Astrocyte (in vitro differentiated cells and primary cell): ENCODE results near the gene TSNAXIP1. TPM values are rescaled to one million over a fixed set of nuclear protein-coding genes. Genes with fewer than 3 reads are reported as not detected.
A peak's percentile ranks its signal among the peaks of the same experiment; 100 is the strongest.

ENCODE experiments used
- DNase-seq: peaks from one replicate; pipeline ENCODE4 v3.0.0-alpha.2; 2010; ENCODE audit warnings: low read depth
- FAIRE-seq: peaks from 2 replicates; lab custom pipeline; 2011; peaks lifted over from hg19 to GRCh38; lab: Jason Lieb, UNC
- H2AFZ ChIP-seq: 2 replicates; pipeline ENCODE4 v1.6.0; 2012; ENCODE audit warnings: low read depth, low read length, inconsistent platforms
- H3K27ac ChIP-seq: 2 replicates; pipeline ENCODE4 v1.5.1; 2011; ENCODE audit warnings: low read depth, low read length, inconsistent platforms
- H3K27me3 ChIP-seq: 2 replicates; pipeline ENCODE4 v1.6.0; 2011; ENCODE audit warnings: low read length, inconsistent platforms; ENCODE audit not compliant: insufficient read depth
- H3K36me3 ChIP-seq: 2 replicates; pipeline ENCODE4 v1.5.1; 2011; ENCODE audit warnings: low read length, inconsistent platforms; ENCODE audit not compliant: insufficient read depth
- H3K4me1 ChIP-seq: 2 replicates; pipeline ENCODE4 v1.5.1; 2011; ENCODE audit warnings: low read length, inconsistent platforms; ENCODE audit not compliant: insufficient read depth
- H3K4me2 ChIP-seq: 2 replicates; pipeline ENCODE4 v1.6.0; 2012; ENCODE audit warnings: low read length, inconsistent platforms
- H3K4me3 ChIP-seq: 2 replicates; pipeline ENCODE4 v1.5.1; 2011; ENCODE audit warnings: low read depth, mild to moderate bottlenecking, low read length, inconsistent platforms; ENCODE audit not compliant: insufficient read depth
- H3K79me2 ChIP-seq: 2 replicates; pipeline ENCODE4 v1.6.0; 2012; ENCODE audit warnings: mild to moderate bottlenecking, low read length, inconsistent platforms; ENCODE audit not compliant: insufficient read depth
- H3K9ac ChIP-seq: 2 replicates; pipeline ENCODE4 v1.6.0; 2012; ENCODE audit warnings: mild to moderate bottlenecking, low read length, inconsistent platforms
- H3K9me3 ChIP-seq: 2 replicates; pipeline ENCODE4 v1.5.1; 2012; ENCODE audit warnings: low read depth, mild to moderate bottlenecking, low read length, inconsistent platforms; ENCODE audit not compliant: insufficient read depth
- H4K20me1 ChIP-seq: 2 replicates; pipeline ENCODE4 v1.6.0; 2012; ENCODE audit warnings: low read length, inconsistent platforms; ENCODE audit not compliant: insufficient read depth
- H3K27ac Mint-ChIP-seq: one replicate; pipeline ENCODE4 v1.8.0; 2021; ENCODE audit warnings: mild to moderate bottlenecking, mixed read lengths; ENCODE audit not compliant: unreplicated experiment
- H3K27me3 Mint-ChIP-seq: one replicate; pipeline ENCODE4 v1.8.0; 2021; ENCODE audit warnings: low read depth, mixed read lengths; ENCODE audit not compliant: unreplicated experiment
- H3K36me3 Mint-ChIP-seq: one replicate; pipeline ENCODE4 v1.8.0; 2021; ENCODE audit warnings: low read depth, mixed read lengths; ENCODE audit not compliant: unreplicated experiment
- H3K4me1 Mint-ChIP-seq: one replicate; pipeline ENCODE4 v1.8.0; 2021; ENCODE audit warnings: low read depth, mixed read lengths; ENCODE audit not compliant: unreplicated experiment
- H3K4me3 Mint-ChIP-seq: one replicate; pipeline ENCODE4 v1.8.0; 2021; ENCODE audit warnings: mild to moderate bottlenecking, moderate library complexity, mixed read lengths; ENCODE audit not compliant: unreplicated experiment
- H3K9me3 Mint-ChIP-seq: one replicate; pipeline ENCODE4 v1.8.0; 2021; ENCODE audit warnings: mild to moderate bottlenecking, mixed read lengths; ENCODE audit not compliant: unreplicated experiment
- EZH2 ChIP-seq: IDR thresholded peaks from 2 replicates; pipeline ENCODE4 v1.6.1; 2012; ENCODE audit warnings: mild to moderate bottlenecking, low read length, inconsistent platforms; ENCODE audit not compliant: insufficient read depth
- total RNA-seq: library from RNA; stranded (reverse); gene quantifications from 2 replicates; pipeline ENCODE4 v1.2.1, GENCODE V29; 2021
- TF ChIP-seq, protein P1 (sequence below): IDR thresholded peaks from 2 replicates; pipeline ENCODE4 v1.5.1; 2011; ENCODE audit warnings: low read depth, mild to moderate bottlenecking, inconsistent platforms, low read length, moderate library complexity; ENCODE audit not compliant: insufficient read depth

Gene TSNAXIP1
- total RNA-seq, 1 donor from 2014 or later: 1.5 TPM

DNA sequence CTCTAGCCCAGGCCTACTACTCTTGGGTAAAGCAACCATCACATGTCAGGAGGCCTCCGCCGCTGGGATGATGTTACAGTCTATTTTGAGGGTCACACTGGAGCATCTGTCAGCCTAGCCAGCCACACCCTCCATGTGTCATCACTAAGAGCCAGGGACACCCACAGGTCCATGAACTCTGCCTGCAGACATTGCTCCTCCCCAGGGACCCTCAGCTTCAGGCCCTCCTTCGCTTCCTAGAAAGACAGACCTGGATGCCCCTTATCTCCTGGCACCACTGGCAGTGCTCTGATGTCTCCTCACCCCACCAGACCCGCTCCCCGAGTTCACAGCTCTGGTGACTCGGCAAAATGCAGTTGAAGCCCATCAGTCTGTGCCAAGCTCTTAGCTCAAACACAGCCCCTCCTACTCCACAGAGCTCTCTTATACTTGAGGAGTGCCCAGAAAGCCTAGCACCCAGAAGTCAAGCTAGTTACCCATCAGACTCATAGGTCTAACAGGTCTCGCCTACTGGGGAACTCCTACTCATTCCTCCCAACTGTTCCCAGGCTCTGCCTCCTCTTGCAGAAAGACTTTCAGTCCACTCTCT, 6.3 kb upstream of the TSNAXIP1 start:
- Histone ChIP-seq H4K20me1 (peaks cover 61% of the 10 kb centered on the region), H3K9me3 (no peaks in the 10 kb centered on the region), H3K27me3 (no peaks in the 10 kb centered on the region), H3K4me3 (no peak overlapping the region), H3K36me3 (peaks cover 7% of the 10 kb centered on the region), H3K4me2 (no peak overlapping the region), H3K9ac (no peak overlapping the region), H3K27ac (no peak overlapping the region), H2AFZ (no peak overlapping the region), H3K79me2 (peaks cover 79% of the 10 kb centered on the region), H3K4me1 (peaks cover 2% of the 10 kb centered on the region)
- no peaks in the 10 kb centered on the region for H3K27me3 Mint-ChIP-seq
- peak overlapping the region; percentile 50 for H3K4me3 Mint-ChIP-seq
- DNase-seq (no peak), FAIRE-seq (no peak)
- H3K27ac Mint-ChIP-seq: peak overlapping the region; percentile 48
- peaks cover 27% of the 10 kb centered on the region for H3K36me3 Mint-ChIP-seq
- H3K9me3 Mint-ChIP-seq: no peaks in the 10 kb centered on the region
- H3K4me1 Mint-ChIP-seq: peaks cover 15% of the 10 kb centered on the region
- TF ChIP-seq, protein P1, sequence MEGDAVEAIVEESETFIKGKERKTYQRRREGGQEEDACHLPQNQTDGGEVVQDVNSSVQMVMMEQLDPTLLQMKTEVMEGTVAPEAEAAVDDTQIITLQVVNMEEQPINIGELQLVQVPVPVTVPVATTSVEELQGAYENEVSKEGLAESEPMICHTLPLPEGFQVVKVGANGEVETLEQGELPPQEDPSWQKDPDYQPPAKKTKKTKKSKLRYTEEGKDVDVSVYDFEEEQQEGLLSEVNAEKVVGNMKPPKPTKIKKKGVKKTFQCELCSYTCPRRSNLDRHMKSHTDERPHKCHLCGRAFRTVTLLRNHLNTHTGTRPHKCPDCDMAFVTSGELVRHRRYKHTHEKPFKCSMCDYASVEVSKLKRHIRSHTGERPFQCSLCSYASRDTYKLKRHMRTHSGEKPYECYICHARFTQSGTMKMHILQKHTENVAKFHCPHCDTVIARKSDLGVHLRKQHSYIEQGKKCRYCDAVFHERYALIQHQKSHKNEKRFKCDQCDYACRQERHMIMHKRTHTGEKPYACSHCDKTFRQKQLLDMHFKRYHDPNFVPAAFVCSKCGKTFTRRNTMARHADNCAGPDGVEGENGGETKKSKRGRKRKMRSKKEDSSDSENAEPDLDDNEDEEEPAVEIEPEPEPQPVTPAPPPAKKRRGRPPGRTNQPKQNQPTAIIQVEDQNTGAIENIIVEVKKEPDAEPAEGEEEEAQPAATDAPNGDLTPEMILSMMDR: no peak
- no peak for TF ChIP-seq EZH2

- peaks cover 63% of the 10 kb centered on the region for H4K20me1 ChIP-seq
- H3K27me3 ChIP-seq: no peaks in the 10 kb centered on the region
- H3K9ac ChIP-seq: no peak overlapping the region
- peaks cover 85% of the 10 kb centered on the region for H3K79me2 ChIP-seq
- Mint-ChIP-seq H3K9me3 (no peaks in the 10 kb centered on the region), H3K36me3 (peaks cover 27% of the 10 kb centered on the region), H3K27me3 (no peaks in the 10 kb centered on the region), H3K27ac (no peak overlapping the region), H3K4me3 (no peak overlapping the region), H3K4me1 (peaks cover 18% of the 10 kb centered on the region)
- no peak overlapping the region for H2AFZ ChIP-seq
- no peak for FAIRE-seq
- H3K9me3 ChIP-seq: no peaks in the 10 kb centered on the region
- H3K4me1 ChIP-seq: peaks cover 5% of the 10 kb centered on the region
- H3K4me3 ChIP-seq: no peak overlapping the region
- no peak for TF ChIP-seq EZH2
- TF ChIP-seq, protein P1: no peak
- H3K36me3 ChIP-seq: peaks cover 7% of the 10 kb centered on the region
- H3K4me2 ChIP-seq: no peak overlapping the region
- DNase-seq: no peak
- no peak overlapping the region for H3K27ac ChIP-seq
Observed at GRCh38 chr16:67801241-67801640, 5.4 kb upstream of the TSNAXIP1 start.

GRCh38 chr16:67801883-67802282, 4.8 kb upstream of the TSNAXIP1 start:
- no peaks in the 10 kb centered on the region for H3K27me3 ChIP-seq
- H3K36me3 ChIP-seq: peaks cover 7% of the 10 kb centered on the region
- H3K4me1 Mint-ChIP-seq: peaks cover 18% of the 10 kb centered on the region
- no peaks in the 10 kb centered on the region for H3K9me3 ChIP-seq
- H3K4me1 ChIP-seq: peaks cover 5% of the 10 kb centered on the region
- TF ChIP-seq, protein P1: no peak
- no peak for TF ChIP-seq EZH2
- no peak overlapping the region for H2AFZ ChIP-seq
- H3K27ac Mint-ChIP-seq: no peak overlapping the region
- FAIRE-seq: no peak
- H3K27me3 Mint-ChIP-seq: no peaks in the 10 kb centered on the region
- no peak overlapping the region for H3K27ac ChIP-seq
- H3K4me3 ChIP-seq: no peak overlapping the region
- H3K9me3 Mint-ChIP-seq: no peaks in the 10 kb centered on the region
- no peak overlapping the region for H3K4me3 Mint-ChIP-seq
- no peak for DNase-seq
- H3K36me3 Mint-ChIP-seq: peaks cover 27% of the 10 kb centered on the region
- H4K20me1 ChIP-seq: peaks cover 56% of the 10 kb centered on the region
- H3K79me2 ChIP-seq: peaks cover 80% of the 10 kb centered on the region
- H3K9ac ChIP-seq: no peak overlapping the region
- no peak overlapping the region for H3K4me2 ChIP-seq
